ENCODE results near the gene PTGES3. TPM values are rescaled to one million over a fixed set of nuclear protein-coding genes. Genes with fewer than 3 reads are reported as not detected.

Gene PTGES3
- total RNA-seq, 1 experiment from 2014 or later, result 404 TPM

- no peaks in the 10 kb centered on the region for H3K9me2 ChIP-seq (ENCODE audit: insufficient read depth)
- H3K9ac ChIP-seq (ENCODE audit: low read length), result peak overlapping the region; percentile 79
- H3K27me3 ChIP-seq (ENCODE audit: insufficient read depth, low read length), result no peaks in the 10 kb centered on the region
- RAD21 ChIA-PET (ENCODE audit: low non-redundant PET in 1 of 2, low total read pairs in 2 of 2, uncharacterized antibody in 2 of 2, unreplicated experiment in 2 of 2), result interaction anchor here in 1 of 2 experiments (0.6 kb wide), 1 partner anchor 116 kb away, joined by 3 read pairs; no protein-coding TSS in a partner anchor
- peaks cover 50% of the 10 kb centered on the region for H3K79me2 ChIP-seq (ENCODE audit: insufficient read depth, low read length)
- ATAC-seq, result no peak
- TF ChIP-seq FOSL1 (IDR thresholded peaks at IDR 0.05; ENCODE audit: low read depth) (no peak), EZH2phosphoT487 (IDR thresholded peaks at IDR 0.05; ENCODE audit: borderline replicate concordance) (no peak), REST (IDR thresholded peaks at IDR 0.05; ENCODE audit: low read depth) (no peak), JUND (IDR thresholded peaks at IDR 0.05) (no peak)
- H3K9me3 ChIP-seq (ENCODE audit: control insufficient read depth in 1 of 2, insufficient read depth in 1 of 2, low read depth in 1 of 2, low read length in 2 of 2), result no peaks in the 10 kb centered on the region
- H3K27ac ChIP-seq (ENCODE audit: low read depth, low read length), result peak overlapping the region; percentile 88
- H3K36me3 ChIP-seq (ENCODE audit: control insufficient read depth in 1 of 2, insufficient read depth in 2 of 2, low read length in 2 of 2), result peaks cover 8 to 11% of the 10 kb centered on the region in 2 experiments
- POLR2A ChIA-PET, result interaction anchor here (0.8 to 1.5 kb wide), 3 partner anchors 55 to 274 kb away, joined by 3 to 4 read pairs (median 3); partner anchors contain the start of genes RBMS2 and STAT2
- no peak for DNase-seq (ENCODE audit: low read depth, low spot score)
- intact Hi-C loops (cut with micrococcal nuclease), result no loop called here
- H3K4me3 ChIP-seq (replicated peaks in 1 of 2; ENCODE audit: low read depth in 1 of 2, low read length in 2 of 2), result peak overlapping the region; percentile 80 to 93
- H2AFZ ChIP-seq (ENCODE audit: low read depth, low read length, poor library complexity, severe bottlenecking), result no peak overlapping the region
- peaks cover 44 to 75% of the 10 kb centered on the region in 2 experiments for H3K4me1 ChIP-seq (ENCODE audit: control insufficient read depth in 1 of 2, insufficient read depth in 2 of 2, low read length in 2 of 2)
- CTCF ChIA-PET, result interaction anchor here (0.7 to 3.6 kb wide), 3 partner anchors 40 to 242 kb away, joined by 3 to 34 read pairs (median 3); no protein-coding TSS in a partner anchor
- BruUV-seq (replicated peaks), result TSS peak; percentile 5
- peak overlapping the region; percentile 98 for H3K4me2 ChIP-seq (ENCODE audit: low read length)
- no peaks in the 10 kb centered on the region for H4K20me1 ChIP-seq (ENCODE audit: insufficient read depth)
Measured at GRCh38 chr12:56633468-56634241, 54.4 kb downstream of the PTGES3 start.
